K562 (cell line): ENCODE measurements around the gene MCF2.

ENCODE experiments used
- HCFC1 ChIP-seq: IDR thresholded peaks from 2 replicates; pipeline ENCODE4 v1.6.1; 2012; ENCODE audit warnings: low read depth, low read length, improper control_type of control experiment
- KAT7 ChIP-seq: sonication (generic); formaldehyde crosslinking; IDR thresholded peaks from 2 replicates; pipeline ENCODE4 v1.8.0; 2022; ENCODE audit warnings: missing genetic modification reagents, mild to moderate bottlenecking, borderline replicate concordance
- KDM2B ChIP-seq: fragments of 250-450 bp; sonication (Bioruptor Pico); IDR thresholded peaks from 2 replicates; pipeline ENCODE4 v1.8.0; 2021; ENCODE audit warnings: mild to moderate bottlenecking, moderate library complexity
- KLF16 ChIP-seq: IDR thresholded peaks from 2 replicates; pipeline ENCODE4 v1.6.1; 2016; ENCODE audit warnings: antibody characterized with exemption
- MYC ChIP-seq, 2 experiments: fragments of 250-450 bp in 1 of 2; sonication (Bioruptor Pico) in 1 of 2; IDR thresholded peaks; 2 replicates each; pipeline versions ENCODE4 v1.5.1 to v1.6.1; 2012 to 2021; ENCODE audit warnings: low read depth in 2 of 2, borderline replicate concordance in 1 of 2, improper control_type of control experiment in 1 of 2, low read length in 1 of 2, mild to moderate bottlenecking in 1 of 2, moderate library complexity in 1 of 2
- NFRKB ChIP-seq: fragments of 450-650 bp; IDR thresholded peaks from 2 replicates; pipeline ENCODE4 v1.6.1; 2016; ENCODE audit warnings: low read depth
- NR2C2 ChIP-seq, 2 experiments: fragments of 200-800 bp in 1 of 2; sonication (Bioruptor generic) in 1 of 2; sonication (generic) in 1 of 2; formaldehyde crosslinking in 1 of 2; IDR thresholded peaks; 2 replicates each; pipeline versions ENCODE4 v1.6.1 to v1.8.0; 2016 to 2022; ENCODE audit warnings: mild to moderate bottlenecking in 1 of 2, missing compliant biosample characterization in 1 of 2, missing genetic modification characterization in 1 of 2, missing genetic modification reagents in 1 of 2
- POLR2AphosphoS5 ChIP-seq: IDR thresholded peaks from 2 replicates; pipeline ENCODE4 v1.6.1; 2011; ENCODE audit warnings: mild to moderate bottlenecking, low read depth, low read length, moderate library complexity; ENCODE audit not compliant: control insufficient read depth, insufficient read depth
- ZNF24 ChIP-seq: fragments of 450-650 bp; IDR thresholded peaks from 2 replicates; pipeline ENCODE4 v1.6.1; 2016
- TF ChIP-seq, protein P1 (sequence below), 2 experiments: fragments of 450-650 bp in 1 of 2; sonication (generic) in 1 of 2; formaldehyde crosslinking in 1 of 2; IDR thresholded peaks; 2 replicates each; pipeline versions ENCODE4 v1.7.1 to v1.9.0; 2016 to 2022; ENCODE audit warnings: inconsistent platforms in 1 of 2, mild to moderate bottlenecking in 1 of 2, missing genetic modification reagents in 1 of 2
- TF ChIP-seq, protein P2 (sequence below): sonication (generic); formaldehyde crosslinking; IDR thresholded peaks from 2 replicates; pipeline ENCODE4 v1.8.0; 2022; ENCODE audit warnings: mild to moderate bottlenecking, missing genetic modification reagents

DNA sequence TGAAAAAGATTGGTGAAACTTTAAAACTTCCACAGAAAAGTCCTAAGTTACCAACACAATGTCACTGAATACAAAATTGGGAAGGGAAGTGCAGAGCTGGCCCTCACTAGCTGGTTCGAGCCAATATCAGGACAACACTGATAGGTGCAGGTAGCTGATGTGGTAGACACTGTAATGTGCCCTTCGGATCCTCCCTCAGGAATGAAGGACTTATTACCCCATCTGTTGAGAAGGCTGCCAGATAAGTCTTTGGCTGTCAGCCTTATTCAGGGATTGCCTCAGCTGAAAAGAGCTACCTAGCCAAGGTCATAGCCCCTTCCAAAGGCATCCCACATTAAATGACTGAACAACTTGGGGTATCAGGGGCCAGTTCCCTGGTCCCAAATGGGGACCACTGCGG is 5.3 kb downstream of the MCF2 start:
- no peak for TF ChIP-seq KLF16
- TF ChIP-seq, protein P1, sequence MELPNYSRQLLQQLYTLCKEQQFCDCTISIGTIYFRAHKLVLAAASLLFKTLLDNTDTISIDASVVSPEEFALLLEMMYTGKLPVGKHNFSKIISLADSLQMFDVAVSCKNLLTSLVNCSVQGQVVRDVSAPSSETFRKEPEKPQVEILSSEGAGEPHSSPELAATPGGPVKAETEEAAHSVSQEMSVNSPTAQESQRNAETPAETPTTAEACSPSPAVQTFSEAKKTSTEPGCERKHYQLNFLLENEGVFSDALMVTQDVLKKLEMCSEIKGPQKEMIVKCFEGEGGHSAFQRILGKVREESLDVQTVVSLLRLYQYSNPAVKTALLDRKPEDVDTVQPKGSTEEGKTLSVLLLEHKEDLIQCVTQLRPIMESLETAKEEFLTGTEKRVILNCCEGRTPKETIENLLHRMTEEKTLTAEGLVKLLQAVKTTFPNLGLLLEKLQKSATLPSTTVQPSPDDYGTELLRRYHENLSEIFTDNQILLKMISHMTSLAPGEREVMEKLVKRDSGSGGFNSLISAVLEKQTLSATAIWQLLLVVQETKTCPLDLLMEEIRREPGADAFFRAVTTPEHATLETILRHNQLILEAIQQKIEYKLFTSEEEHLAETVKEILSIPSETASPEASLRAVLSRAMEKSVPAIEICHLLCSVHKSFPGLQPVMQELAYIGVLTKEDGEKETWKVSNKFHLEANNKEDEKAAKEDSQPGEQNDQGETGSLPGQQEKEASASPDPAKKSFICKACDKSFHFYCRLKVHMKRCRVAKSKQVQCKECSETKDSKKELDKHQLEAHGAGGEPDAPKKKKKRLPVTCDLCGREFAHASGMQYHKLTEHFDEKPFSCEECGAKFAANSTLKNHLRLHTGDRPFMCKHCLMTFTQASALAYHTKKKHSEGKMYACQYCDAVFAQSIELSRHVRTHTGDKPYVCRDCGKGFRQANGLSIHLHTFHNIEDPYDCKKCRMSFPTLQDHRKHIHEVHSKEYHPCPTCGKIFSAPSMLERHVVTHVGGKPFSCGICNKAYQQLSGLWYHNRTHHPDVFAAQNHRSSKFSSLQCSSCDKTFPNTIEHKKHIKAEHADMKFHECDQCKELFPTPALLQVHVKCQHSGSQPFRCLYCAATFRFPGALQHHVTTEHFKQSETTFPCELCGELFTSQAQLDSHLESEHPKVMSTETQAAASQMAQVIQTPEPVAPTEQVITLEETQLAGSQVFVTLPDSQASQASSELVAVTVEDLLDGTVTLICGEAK (IDR thresholded peaks at IDR 0.05) = no peak
- TF ChIP-seq, protein P1 (CRISPR knock-in tag; IDR thresholded peaks at IDR 0.05) = no peak
- TF ChIP-seq KAT7 (CRISPR knock-in tag) = no peak
- no peak for TF ChIP-seq ZNF24
- no peak for TF ChIP-seq POLR2AphosphoS5
- TF ChIP-seq KDM2B (CRISPR knock-in tag) = no peak
- no peak for TF ChIP-seq NR2C2 (CRISPR knock-in tag; IDR thresholded peaks at IDR 0.05)
- no peak for TF ChIP-seq NR2C2 (tag; IDR thresholded peaks at IDR 0.05)
- no peak for TF ChIP-seq HCFC1
- TF ChIP-seq, protein P2, sequence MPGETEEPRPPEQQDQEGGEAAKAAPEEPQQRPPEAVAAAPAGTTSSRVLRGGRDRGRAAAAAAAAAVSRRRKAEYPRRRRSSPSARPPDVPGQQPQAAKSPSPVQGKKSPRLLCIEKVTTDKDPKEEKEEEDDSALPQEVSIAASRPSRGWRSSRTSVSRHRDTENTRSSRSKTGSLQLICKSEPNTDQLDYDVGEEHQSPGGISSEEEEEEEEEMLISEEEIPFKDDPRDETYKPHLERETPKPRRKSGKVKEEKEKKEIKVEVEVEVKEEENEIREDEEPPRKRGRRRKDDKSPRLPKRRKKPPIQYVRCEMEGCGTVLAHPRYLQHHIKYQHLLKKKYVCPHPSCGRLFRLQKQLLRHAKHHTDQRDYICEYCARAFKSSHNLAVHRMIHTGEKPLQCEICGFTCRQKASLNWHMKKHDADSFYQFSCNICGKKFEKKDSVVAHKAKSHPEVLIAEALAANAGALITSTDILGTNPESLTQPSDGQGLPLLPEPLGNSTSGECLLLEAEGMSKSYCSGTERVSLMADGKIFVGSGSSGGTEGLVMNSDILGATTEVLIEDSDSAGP (CRISPR knock-in tag) = no peak
- TF ChIP-seq MYC (IDR thresholded peaks at IDR 0.05; ENCODE audit: low read depth, low read length) = no peak
- TF ChIP-seq MYC (CRISPR knock-in tag; IDR thresholded peaks at IDR 0.05; ENCODE audit: borderline replicate concordance, low read depth) = no peak
- TF ChIP-seq NFRKB = no peak
